Body of pancreas (tissue), 4 donors: ENCODE measurements around the gene C12orf57. TPM values are rescaled to one million over a fixed set of nuclear protein-coding genes. Genes with fewer than 3 reads are reported as not detected.

Source experiments
- ATAC-seq: fragments of 150-250 bp; one replicate; pipeline ENCODE4 v1.9.1; 2016
- DNase-seq, 4 donors: peaks; one replicate each; pipeline ENCODE4 v3.0.0-alpha.2; 2019
- H3K27ac ChIP-seq, 4 donors: fragments of 200-600 bp; sonication (generic); 1 replicate in 3 of 4; 2 replicates in 1 of 4; pipeline versions ENCODE4 v1.5.1 to v1.6.1; 2016 to 2019; ENCODE audit warnings: mild to moderate bottlenecking in 1 of 4, mixed read lengths in 1 of 4, moderate library complexity in 1 of 4
- H3K27me3 ChIP-seq, 2 donors: fragments of 200-600 bp; sonication (generic); one replicate each; pipeline ENCODE4 v1.6.0; 2016; ENCODE audit warnings: mild to moderate bottlenecking in 1 of 2
- H3K36me3 ChIP-seq, 2 donors: fragments of 200-600 bp; sonication (generic); replicated peaks in 1 of 2; 2 replicates each; pipeline ENCODE4 v1.5.1; 2016; ENCODE audit warnings: low read depth in 2 of 2; ENCODE audit not compliant: insufficient read depth in 1 of 2
- H3K4me1 ChIP-seq: fragments of 200-600 bp; sonication (generic); one replicate; pipeline ENCODE4 v1.6.0; 2016
- H3K4me3 ChIP-seq, 2 donors: fragments of 200-600 bp; sonication (generic); 1 replicate in 1 of 2; 2 replicates in 1 of 2; pipeline ENCODE4 v1.5.1; 2016 to 2019
- H3K9me3 ChIP-seq, 3 donors: fragments of 200-600 bp; sonication (generic); 1 replicate in 2 of 3; 2 replicates in 1 of 3; pipeline ENCODE4 v1.5.1; 2016
- POLR2A ChIP-seq, 3 donors: fragments of 450-650 bp; IDR thresholded peaks; one replicate each; pipeline ENCODE4 v1.6.1; 2016; ENCODE audit warnings: antibody characterized with exemption in 3 of 3, mild to moderate bottlenecking in 2 of 3
- WGBS, 2 donors: methylation state at CpG; one replicate each; pipeline ENCODE4 v1.1.5; 2017; 5-methylcytosine and 5-hydroxymethylcytosine counted together
- intact Hi-C: fragments of 100-400 bp; cut with DNase I; formaldehyde crosslinking; loops from one replicate; pipeline ENCODE4 v1.15.1; 2023
- total RNA-seq, 2 donors: library from RNA; depleted of rRNA; stranded (reverse); fragments of >200 nt; gene quantifications; one replicate each; pipeline ENCODE4 v1.1.0, GENCODE V29; 2016
- TF ChIP-seq, protein P1 (sequence below), 7 experiments: fragments of 450-650 bp in 4 of 7; fragments of 200-600 bp in 3 of 7; sonication (generic) in 3 of 7; IDR thresholded peaks; one replicate each; pipeline ENCODE4 v1.5.1; 2016 to 2019; ENCODE audit warnings: antibody characterized with exemption in 7 of 7

Gene C12orf57
- total RNA-seq, 2 donors from 2014 or later: 219 to 302 TPM

GRCh38 chr12:6915789-6916285 is 28.0 kb upstream of the C12orf57 start:
- DNase-seq (no peak), ATAC-seq (no peak)
- Histone ChIP-seq H3K4me1 (peaks cover 17% of the 10 kb centered on the region), H3K9me3 (no peaks in the 10 kb centered on the region), H3K27me3 (peaks cover 0 to 15% of the 10 kb centered on the region in 2 donors), H3K4me3 (no peak overlapping the region), H3K27ac (no peak overlapping the region), H3K36me3 (no peaks in the 10 kb centered on the region)
- TF ChIP-seq POLR2A (IDR thresholded peaks at IDR 0.05): no peak
- TF ChIP-seq, protein P1, sequence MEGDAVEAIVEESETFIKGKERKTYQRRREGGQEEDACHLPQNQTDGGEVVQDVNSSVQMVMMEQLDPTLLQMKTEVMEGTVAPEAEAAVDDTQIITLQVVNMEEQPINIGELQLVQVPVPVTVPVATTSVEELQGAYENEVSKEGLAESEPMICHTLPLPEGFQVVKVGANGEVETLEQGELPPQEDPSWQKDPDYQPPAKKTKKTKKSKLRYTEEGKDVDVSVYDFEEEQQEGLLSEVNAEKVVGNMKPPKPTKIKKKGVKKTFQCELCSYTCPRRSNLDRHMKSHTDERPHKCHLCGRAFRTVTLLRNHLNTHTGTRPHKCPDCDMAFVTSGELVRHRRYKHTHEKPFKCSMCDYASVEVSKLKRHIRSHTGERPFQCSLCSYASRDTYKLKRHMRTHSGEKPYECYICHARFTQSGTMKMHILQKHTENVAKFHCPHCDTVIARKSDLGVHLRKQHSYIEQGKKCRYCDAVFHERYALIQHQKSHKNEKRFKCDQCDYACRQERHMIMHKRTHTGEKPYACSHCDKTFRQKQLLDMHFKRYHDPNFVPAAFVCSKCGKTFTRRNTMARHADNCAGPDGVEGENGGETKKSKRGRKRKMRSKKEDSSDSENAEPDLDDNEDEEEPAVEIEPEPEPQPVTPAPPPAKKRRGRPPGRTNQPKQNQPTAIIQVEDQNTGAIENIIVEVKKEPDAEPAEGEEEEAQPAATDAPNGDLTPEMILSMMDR (IDR thresholded peaks at IDR 0.05): no peak
- WGBS, 2 donors: 68 to 74% methylated on average over 5 to 14 of the region's 14 CpGs
- intact Hi-C loops: no loop called here

- ATAC-seq (no peak), DNase-seq (no peak)
- Histone ChIP-seq H3K9me3 (no peaks in the 10 kb centered on the region), H3K4me1 (peaks cover 17% of the 10 kb centered on the region), H3K27ac (no peak overlapping the region), H3K27me3 (peaks cover 0 to 15% of the 10 kb centered on the region in 2 donors), H3K36me3 (no peaks in the 10 kb centered on the region), H3K4me3 (no peak overlapping the region)
- 78 to 85% methylated on average over 11 of the region's 11 CpGs for WGBS, 2 donors
- intact Hi-C loops: no loop called here
- TF ChIP-seq POLR2A (IDR thresholded peaks at IDR 0.05): no peak
- TF ChIP-seq, protein P1 (IDR thresholded peaks at IDR 0.05): no peak
Observed at GRCh38 chr12:6916426-6917200, 27.2 kb upstream of the C12orf57 start.

DNA sequence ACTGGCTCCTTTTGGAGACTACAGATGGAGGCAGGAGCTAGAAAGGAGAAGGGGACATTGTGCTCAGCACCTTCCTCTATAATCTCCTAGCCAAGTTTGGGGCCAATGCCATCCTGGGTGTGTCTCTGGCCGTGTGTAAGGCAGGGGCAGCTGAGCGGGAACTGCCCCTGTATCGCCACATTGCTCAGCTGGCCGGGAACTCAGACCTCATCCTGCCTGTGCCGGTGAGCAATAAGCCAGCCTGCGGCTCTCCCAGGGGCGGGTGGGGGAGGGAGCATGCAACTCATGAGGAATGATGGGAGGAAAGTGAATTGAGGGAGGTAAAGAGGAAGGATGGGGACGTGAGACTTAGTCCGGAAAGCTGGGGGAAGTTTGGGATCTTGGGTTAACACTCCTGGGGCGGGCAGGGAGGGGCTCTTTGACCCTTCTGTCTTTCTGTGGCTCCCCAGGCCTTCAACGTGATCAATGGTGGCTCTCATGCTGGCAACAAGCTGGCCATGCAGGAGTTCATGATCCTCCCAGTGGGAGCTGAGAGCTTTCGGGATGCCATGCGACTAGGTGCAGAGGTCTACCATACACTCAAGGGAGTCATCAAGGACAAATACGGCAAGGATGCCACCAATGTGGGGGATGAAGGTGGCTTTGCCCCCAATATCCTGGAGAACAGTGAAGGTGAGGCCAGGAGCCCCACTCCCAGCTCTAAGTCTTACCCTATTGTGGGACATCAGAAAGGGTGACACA is 26.2 kb upstream of the C12orf57 start:
- Histone ChIP-seq H3K27ac (no peak overlapping the region), H3K27me3 (peaks cover 0 to 15% of the 10 kb centered on the region in 2 donors), H3K4me1 (peaks cover 17% of the 10 kb centered on the region), H3K36me3 (no peaks in the 10 kb centered on the region), H3K9me3 (no peaks in the 10 kb centered on the region), H3K4me3 (no peak overlapping the region)
- 73 to 74% methylated on average over 10 to 13 of the region's 14 CpGs for WGBS, 2 donors
- TF ChIP-seq POLR2A (IDR thresholded peaks at IDR 0.05): no peak
- TF ChIP-seq, protein P1 (IDR thresholded peaks at IDR 0.05): no peak
- DNase-seq: no peak
- ATAC-seq: no peak
- intact Hi-C loops: no loop called here

- intact Hi-C loops: no loop called here
- ATAC-seq: no peak
- Histone ChIP-seq H3K27ac (no peak overlapping the region), H3K4me1 (peaks cover 9% of the 10 kb centered on the region), H3K27me3 (peaks cover 0 to 3% of the 10 kb centered on the region in 2 donors), H3K36me3 (no peaks in the 10 kb centered on the region), H3K4me3 (no peak overlapping the region), H3K9me3 (no peaks in the 10 kb centered on the region)
- 41 to 52% methylated on average over 7 of the region's 7 CpGs for WGBS, 2 donors
- TF ChIP-seq, protein P1 (IDR thresholded peaks at IDR 0.05): no peak
- no peak for DNase-seq
Observed at GRCh38 chr12:6919588-6919987, 24.2 kb upstream of the C12orf57 start.
